Measurements from ENCODE around the gene RHBDD1. TPM values are rescaled to one million over a fixed set of nuclear protein-coding genes. Genes with fewer than 3 reads are reported as not detected.

Gene RHBDD1
- total and polyA plus RNA-seq, 4 donors, result 4.8 to 66.4 (median 24.7) TPM

- no peak for DNase-seq
- Histone ChIP-seq H3K9ac (ENCODE audit: insufficient read depth in 1 of 2, low read length in 2 of 2) (no peak overlapping the region), H3K27me3 (ENCODE audit: control insufficient read depth in 3 of 3, insufficient read depth in 3 of 3, low read length in 2 of 3) (no peaks in the 10 kb centered on the region), H3K36me3 (ENCODE audit: control insufficient read depth in 4 of 4, insufficient read depth in 4 of 4, low read length in 4 of 4) (no peaks in the 10 kb centered on the region), H3K27ac (ENCODE audit: low read depth in 1 of 2, low read length in 1 of 2) (no peak overlapping the region), H3K4me1 (ENCODE audit: control insufficient read depth in 5 of 5, insufficient read depth in 5 of 5, low read length in 5 of 5) (peaks cover 0 to 2% (median 0%) of the 10 kb centered on the region in 5 donors), H3K4me3 (no peak overlapping the region), H3K9me3 (ENCODE audit: control insufficient read depth in 4 of 4, insufficient read depth in 3 of 4, low read length in 3 of 4) (no peaks in the 10 kb centered on the region)
- TF ChIP-seq CTCF (IDR thresholded peaks at IDR 0.05; ENCODE audit: control extremely low read depth, extremely low read depth), result no peak
- no peak for ATAC-seq (ENCODE audit: insufficient read depth, low FRiP score)
- 96 to 99% methylated on average over 2 of the region's 2 CpGs for WGBS, 2 donors
Measured at GRCh38 chr2:226855787-226856186, 19.9 kb downstream of the RHBDD1 start.

GRCh38 chr2:226860087-226860486, 24.2 kb downstream of the RHBDD1 start:
- TF ChIP-seq CTCF (IDR thresholded peaks at IDR 0.05; ENCODE audit: control extremely low read depth, extremely low read depth), result no peak
- Histone ChIP-seq H3K36me3 (ENCODE audit: control insufficient read depth in 4 of 4, insufficient read depth in 4 of 4, low read length in 4 of 4) (peaks cover 0 to 7% (median under 1%) of the 10 kb centered on the region in 4 donors), H3K9ac (ENCODE audit: insufficient read depth in 1 of 2, low read length in 2 of 2) (no peak overlapping the region), H3K27ac (ENCODE audit: low read depth in 1 of 2, low read length in 1 of 2) (no peak overlapping the region), H3K9me3 (ENCODE audit: control insufficient read depth in 4 of 4, insufficient read depth in 3 of 4, low read length in 3 of 4) (no peaks in the 10 kb centered on the region), H3K4me3 (no peak overlapping the region), H3K4me1 (ENCODE audit: control insufficient read depth in 5 of 5, insufficient read depth in 5 of 5, low read length in 5 of 5) (peaks cover 0 to 7% (median 0%) of the 10 kb centered on the region in 5 donors), H3K27me3 (ENCODE audit: control insufficient read depth in 3 of 3, insufficient read depth in 3 of 3, low read length in 2 of 3) (no peaks in the 10 kb centered on the region)
- ATAC-seq (ENCODE audit: insufficient read depth, low FRiP score) (no peak), DNase-seq (no peak)

DNA sequence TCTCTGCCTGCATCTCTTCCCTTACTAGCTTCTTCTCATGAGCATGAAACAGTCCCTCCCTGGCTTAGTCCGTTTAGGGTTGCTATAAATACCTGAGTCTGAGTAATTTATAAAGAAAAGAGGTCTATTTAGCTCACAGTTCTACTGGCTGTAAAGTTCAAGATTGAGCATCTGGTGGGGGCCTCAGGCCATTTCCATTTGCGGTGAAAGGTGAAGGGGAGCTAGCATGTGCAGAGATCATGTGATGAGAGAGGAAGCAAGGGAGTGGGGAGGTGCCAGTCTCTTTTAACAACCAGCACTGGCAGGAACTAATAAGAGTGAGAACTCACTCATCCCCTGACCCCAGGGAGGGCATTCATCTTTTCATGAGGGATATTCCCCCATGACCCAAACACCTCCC, 26.8 kb downstream of the RHBDD1 start:
- H3K27me3 ChIP-seq (ENCODE audit: control insufficient read depth in 3 of 3, insufficient read depth in 3 of 3, low read length in 2 of 3), result no peaks in the 10 kb centered on the region
- H3K9ac ChIP-seq (ENCODE audit: insufficient read depth in 1 of 2, low read length in 2 of 2), result no peak overlapping the region
- WGBS, 2 donors, result 59 to 83% methylated on average over 2 of the region's 2 CpGs
- no peak for TF ChIP-seq CTCF (IDR thresholded peaks at IDR 0.05; ENCODE audit: control extremely low read depth, extremely low read depth)
- H3K9me3 ChIP-seq (ENCODE audit: control insufficient read depth in 4 of 4, insufficient read depth in 3 of 4, low read length in 3 of 4), result no peaks in the 10 kb centered on the region
- H3K4me1 ChIP-seq (ENCODE audit: control insufficient read depth in 5 of 5, insufficient read depth in 5 of 5, low read length in 5 of 5), result peaks cover 0 to 5% (median 0%) of the 10 kb centered on the region in 5 donors
- H3K4me3 ChIP-seq, result no peak overlapping the region
- no peak overlapping the region for H3K27ac ChIP-seq (ENCODE audit: low read depth in 1 of 2, low read length in 1 of 2)
- peaks cover 4 to 13% (median 8%) of the 10 kb centered on the region in 4 donors for H3K36me3 ChIP-seq (ENCODE audit: control insufficient read depth in 4 of 4, insufficient read depth in 4 of 4, low read length in 4 of 4)
- DNase-seq (no peak), ATAC-seq (ENCODE audit: insufficient read depth, low FRiP score) (no peak)

GRCh38 chr2:226865273-226865672, 29.4 kb downstream of the RHBDD1 start:
- DNase-seq (no peak), ATAC-seq (ENCODE audit: insufficient read depth, low FRiP score) (no peak)
- Histone ChIP-seq H3K4me1 (ENCODE audit: control insufficient read depth in 5 of 5, insufficient read depth in 5 of 5, low read length in 5 of 5) (peaks cover 0 to 5% (median 0%) of the 10 kb centered on the region in 5 donors), H3K27ac (ENCODE audit: low read depth in 1 of 2, low read length in 1 of 2) (no peak overlapping the region), H3K27me3 (ENCODE audit: control insufficient read depth in 3 of 3, insufficient read depth in 3 of 3, low read length in 2 of 3) (no peaks in the 10 kb centered on the region), H3K36me3 (ENCODE audit: control insufficient read depth in 4 of 4, insufficient read depth in 4 of 4, low read length in 4 of 4) (peaks cover 4 to 21% (median 11%) of the 10 kb centered on the region in 4 donors), H3K9ac (ENCODE audit: insufficient read depth in 1 of 2, low read length in 2 of 2) (no peak overlapping the region), H3K9me3 (ENCODE audit: control insufficient read depth in 4 of 4, insufficient read depth in 3 of 4, low read length in 3 of 4) (no peaks in the 10 kb centered on the region), H3K4me3 (no peak overlapping the region)
- 97 to 100% methylated on average over 1 of the region's 1 CpG for WGBS, 2 donors
- TF ChIP-seq CTCF (IDR thresholded peaks at IDR 0.05; ENCODE audit: control extremely low read depth, extremely low read depth), result no peak

Data from lung (tissue), 12 donors.